GM23338 (cell line): Measurements from ENCODE around the gene RFNG.

Experiments used
- CTCF ChIP-seq, 2 experiments: fragments of 200-600 bp in 1 of 2; sonication (generic) in 1 of 2; conservative IDR thresholded peaks; 2 replicates each; pipeline versions ENCODE4 v1.5.1 to v1.6.1; 2016 to 2017; ENCODE audit warnings: antibody characterized with exemption in 2 of 2, low read depth in 2 of 2, mild to moderate bottlenecking in 2 of 2, moderate library complexity in 1 of 2
- EZH2 ChIP-seq: fragments of 200-600 bp; sonication (generic); IDR thresholded peaks from one replicate; pipeline ENCODE4 v1.8.0; 2017; ENCODE audit warnings: antibody characterized with exemption, mild to moderate bottlenecking, low read depth; ENCODE audit not compliant: unreplicated experiment
- EZH2phosphoT487 ChIP-seq: fragments of 200-600 bp; sonication (generic); IDR thresholded peaks from one replicate; pipeline ENCODE4 v1.8.1; 2018; ENCODE audit warnings: antibody characterized with exemption; ENCODE audit not compliant: unreplicated experiment
- JUNB ChIP-seq: IDR thresholded peaks from one replicate; pipeline ENCODE4 v1.6.1; 2016; ENCODE audit warnings: antibody characterized with exemption; ENCODE audit not compliant: unreplicated experiment
- NANOG ChIP-seq: IDR thresholded peaks from 2 replicates; pipeline ENCODE4 v1.6.1; 2016; ENCODE audit warnings: antibody characterized with exemption, borderline replicate concordance
- POLR2AphosphoS5 ChIP-seq: IDR thresholded peaks from 2 replicates; pipeline ENCODE4 v1.6.1; 2016; ENCODE audit warnings: antibody characterized with exemption, low read depth
- REST ChIP-seq: IDR thresholded peaks from one replicate; pipeline ENCODE4 v1.6.1; 2018; ENCODE audit warnings: antibody characterized with exemption; ENCODE audit not compliant: unreplicated experiment
- STAT1 ChIP-seq: IDR thresholded peaks from one replicate; pipeline ENCODE4 v1.6.1; 2016; ENCODE audit warnings: antibody characterized with exemption; ENCODE audit not compliant: unreplicated experiment
- ZNF331 ChIP-seq: fragments of 250-450 bp; sonication (Bioruptor Pico); IDR thresholded peaks from 2 replicates; pipeline ENCODE4 v1.5.0; 2020; ENCODE audit warnings: low read depth, mild to moderate bottlenecking, moderate library complexity

DNA sequence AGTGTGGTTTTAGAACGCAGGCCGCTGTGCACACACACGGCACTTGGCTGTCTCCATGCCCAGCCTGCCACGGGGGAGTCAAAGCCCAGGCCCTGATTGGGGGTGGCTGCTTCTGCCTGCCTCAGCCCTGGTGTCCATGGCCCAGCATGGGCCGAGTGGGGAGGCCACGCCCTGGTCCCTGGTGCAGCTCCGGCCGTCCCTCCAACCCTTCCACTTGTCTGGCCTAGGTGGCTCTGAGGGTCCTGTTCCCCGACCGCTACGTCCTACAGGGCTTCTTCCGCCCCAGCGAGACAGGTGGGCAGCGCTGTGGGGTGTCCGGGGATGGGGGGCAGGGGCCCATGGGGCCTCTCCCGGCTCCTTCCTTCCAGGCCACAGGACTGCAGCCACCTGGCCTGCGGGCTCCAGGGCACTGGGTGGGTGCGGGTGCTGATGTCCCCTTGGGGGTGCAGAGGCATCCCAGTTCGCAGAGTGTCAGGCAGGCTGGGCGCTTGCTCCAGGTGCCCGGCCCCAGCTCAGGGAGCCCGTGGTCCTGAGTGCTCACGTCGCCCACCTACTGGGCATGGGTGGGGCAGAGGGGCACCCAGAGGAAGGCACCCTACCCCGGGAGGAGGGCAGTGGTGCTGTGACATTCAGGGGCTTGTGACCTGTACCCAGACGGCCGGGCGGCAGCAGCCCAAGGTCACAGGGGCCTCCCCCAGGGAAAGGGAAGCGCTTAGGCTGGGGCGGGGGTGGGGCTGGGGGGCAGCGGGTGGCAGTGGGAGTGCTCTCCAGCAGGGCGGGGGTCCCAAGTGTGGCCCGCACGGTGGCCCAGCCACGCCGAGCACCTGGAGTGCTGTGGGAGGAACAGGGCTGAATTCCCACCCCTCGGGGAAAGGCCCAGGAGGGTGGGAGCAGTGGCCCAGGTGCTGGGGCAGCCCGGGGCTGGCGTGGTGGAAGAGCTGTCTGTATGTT, 40.8 kb downstream of the RFNG start:
- TF ChIP-seq CTCF (conservative IDR thresholded peaks at IDR 0.05; ENCODE audit: low read depth in 2 of 2) (no peak), EZH2 (no peak), ZNF331 (CRISPR knock-in tag) (no peak), STAT1 (no peak), POLR2AphosphoS5 (no peak), EZH2phosphoT487 (no peak), REST (no peak), JUNB (no peak), NANOG (no peak)
